Ovary (tissue), 9 donors: ENCODE measurements around the gene CADM2. TPM values are rescaled to one million over a fixed set of nuclear protein-coding genes. Genes with fewer than 3 reads are reported as not detected.

ENCODE experiments used
- DNase-seq, 5 donors: peaks; one replicate each; pipeline ENCODE4 v3.0.0-alpha.2; 2019 to 2020
- H3K27ac ChIP-seq, 2 donors: fragments of 200-600 bp; one replicate each; pipeline versions ENCODE4 v1.5.1 to v1.8.0; 2019 to 2022
- H3K27me3 ChIP-seq: fragments of 200-600 bp; one replicate; pipeline ENCODE4 v1.8.0; 2022
- H3K36me3 ChIP-seq: fragments of 200-600 bp; sonication (generic); one replicate; pipeline ENCODE4 v1.5.1; 2019
- H3K4me1 ChIP-seq: one replicate; pipeline ENCODE4 v1.8.1; 2013; ENCODE audit warnings: mild to moderate bottlenecking, moderate library complexity; ENCODE audit not compliant: insufficient read depth
- H3K4me3 ChIP-seq: fragments of 200-600 bp; sonication (generic); one replicate; pipeline ENCODE4 v1.5.1; 2017
- H3K9me3 ChIP-seq, 2 donors: fragments of 200-600 bp in 1 of 2; sonication (generic) in 1 of 2; one replicate each; pipeline versions ENCODE4 v1.5.1 to v1.8.1; 2013 to 2019; ENCODE audit warnings: mild to moderate bottlenecking in 1 of 2, moderate library complexity in 1 of 2
- EP300 ChIP-seq: sonication (generic); formaldehyde crosslinking; IDR thresholded peaks from one replicate; pipeline ENCODE4 v1.6.1; 2017; ENCODE audit warnings: antibody characterized with exemption
- POLR2A ChIP-seq: fragments of 450-650 bp; IDR thresholded peaks from one replicate; pipeline ENCODE4 v1.6.1; 2017; ENCODE audit warnings: antibody characterized with exemption, mild to moderate bottlenecking, moderate library complexity
- WGBS, 3 donors: extraction: QIAGEN DNeasy Blood & Tissue Kit in 1 of 3; methylation state at CpG; one replicate each; pipeline versions ENCODE4 v1.1.5 to v1.1.7; 2013 to 2017; 5-methylcytosine and 5-hydroxymethylcytosine counted together
- intact Hi-C, 4 donors: fragments of 100-400 bp; cut with DNase I; formaldehyde crosslinking; loops; one replicate each; pipeline versions ENCODE4 v1.11.0 to v1.15.1; 2022 to 2023
- polyA plus RNA-seq, 2 donors: library from polyadenylated mRNA; stranded (reverse); fragments of 200-250 nt in 1 of 2; fragments of 350-450 nt in 1 of 2; fragmentation: Illumina TruSeq in 1 of 2; extraction: RNeasy Lipid Tissue Mini Kit (QIAGEN cat#74804) in 1 of 2; gene quantifications; one replicate each; pipeline ENCODE4 v1.2.3, GENCODE V29; 2013 to 2014
- total RNA-seq, 7 donors: library from RNA; depleted of rRNA in 2 of 7; stranded (reverse); fragments of >200 nt in 2 of 7; fragmentation: NEBNext Ultra II Directional in 3 of 7; extraction: Animal tissue kit (Norgen Biotek cat#: 25700) in 3 of 7; gene quantifications; one replicate each; pipeline versions ENCODE4 v1.1.0 to v1.2.4, GENCODE V29; 2016 to 2023
- TF ChIP-seq, protein P1 (sequence below), 3 donors: fragments of 450-650 bp in 2 of 3; fragments of 200-600 bp in 1 of 3; IDR thresholded peaks; one replicate each; pipeline versions ENCODE4 v1.5.1 to v1.8.0; 2016 to 2022; ENCODE audit warnings: antibody characterized with exemption in 3 of 3, mild to moderate bottlenecking in 1 of 3
- donor health status: DM: no; HTN: no; CAD: no; lungs with moderate emphysema.
- donor health status: DM: no; HTN: no; CAD: no.
- donor health status: Bipolar disorder and iron deficiency.
- donor health status: DM: yes; HTN: yes; CAD: no.
- donor health status: DM: no; HTN: no; CAD: no.
- donor health status: DM: yes; HTN: yes; CAD: no.

The CADM2 gene
- total and polyA plus RNA-seq, 9 donors, result 0.20 to 1.9 (median 0.69) TPM

DNA sequence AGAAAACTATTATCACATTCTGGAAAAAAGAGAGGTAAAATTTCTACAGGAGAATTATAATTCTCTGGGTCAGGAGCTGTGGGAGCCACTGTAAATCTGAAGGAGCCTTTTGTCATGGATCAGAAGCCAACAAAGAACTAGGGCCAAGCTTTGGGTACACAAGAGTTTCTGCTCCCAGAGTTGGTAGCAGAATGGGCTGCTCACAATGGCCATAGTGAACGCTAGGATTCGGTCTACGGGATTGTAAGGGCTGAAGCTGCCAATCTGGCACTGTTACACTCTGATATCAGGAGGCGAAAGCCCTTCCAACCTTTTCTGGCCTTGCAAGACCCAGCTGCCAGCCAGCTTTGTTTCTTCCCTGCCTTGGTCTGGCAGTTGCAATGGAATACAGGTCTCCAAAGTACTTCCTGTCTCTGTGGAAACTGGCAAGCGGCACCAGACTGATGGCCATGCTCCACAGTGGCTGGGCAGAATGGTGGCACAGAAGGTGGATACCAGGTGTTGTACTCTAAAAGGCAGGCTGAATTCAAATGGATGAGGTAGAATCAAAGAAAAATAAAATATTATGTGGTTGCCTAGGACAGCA, 831.7 kb downstream of the CADM2 start:
- no peak for DNase-seq
- intact Hi-C loops, result no loop called here
- H3K4me3 ChIP-seq, result no peak overlapping the region
- 86 to 91% (median 88%) methylated on average over 5 of the region's 5 CpGs for WGBS, 3 donors
- H3K4me1 ChIP-seq, result no peaks in the 10 kb centered on the region
- no peak overlapping the region for H3K27ac ChIP-seq
- TF ChIP-seq, protein P1, sequence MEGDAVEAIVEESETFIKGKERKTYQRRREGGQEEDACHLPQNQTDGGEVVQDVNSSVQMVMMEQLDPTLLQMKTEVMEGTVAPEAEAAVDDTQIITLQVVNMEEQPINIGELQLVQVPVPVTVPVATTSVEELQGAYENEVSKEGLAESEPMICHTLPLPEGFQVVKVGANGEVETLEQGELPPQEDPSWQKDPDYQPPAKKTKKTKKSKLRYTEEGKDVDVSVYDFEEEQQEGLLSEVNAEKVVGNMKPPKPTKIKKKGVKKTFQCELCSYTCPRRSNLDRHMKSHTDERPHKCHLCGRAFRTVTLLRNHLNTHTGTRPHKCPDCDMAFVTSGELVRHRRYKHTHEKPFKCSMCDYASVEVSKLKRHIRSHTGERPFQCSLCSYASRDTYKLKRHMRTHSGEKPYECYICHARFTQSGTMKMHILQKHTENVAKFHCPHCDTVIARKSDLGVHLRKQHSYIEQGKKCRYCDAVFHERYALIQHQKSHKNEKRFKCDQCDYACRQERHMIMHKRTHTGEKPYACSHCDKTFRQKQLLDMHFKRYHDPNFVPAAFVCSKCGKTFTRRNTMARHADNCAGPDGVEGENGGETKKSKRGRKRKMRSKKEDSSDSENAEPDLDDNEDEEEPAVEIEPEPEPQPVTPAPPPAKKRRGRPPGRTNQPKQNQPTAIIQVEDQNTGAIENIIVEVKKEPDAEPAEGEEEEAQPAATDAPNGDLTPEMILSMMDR (IDR thresholded peaks at IDR 0.05), result no peak
- TF ChIP-seq EP300, result no peak
- TF ChIP-seq POLR2A, result no peak
- H3K9me3 ChIP-seq, result no peaks in the 10 kb centered on the region
- no peaks in the 10 kb centered on the region for H3K36me3 ChIP-seq
- H3K27me3 ChIP-seq, result no peaks in the 10 kb centered on the region

- no peak overlapping the region for H3K4me3 ChIP-seq
- DNase-seq, result no peak
- TF ChIP-seq, protein P1 (IDR thresholded peaks at IDR 0.05), result no peak
- TF ChIP-seq POLR2A, result no peak
- H3K27ac ChIP-seq, result no peak overlapping the region
- no peaks in the 10 kb centered on the region for H3K9me3 ChIP-seq
- H3K36me3 ChIP-seq, result no peaks in the 10 kb centered on the region
- H3K4me1 ChIP-seq, result no peaks in the 10 kb centered on the region
- no peaks in the 10 kb centered on the region for H3K27me3 ChIP-seq
- intact Hi-C loops, result no loop called here
- WGBS, 3 donors, result 52 to 72% (median 60%) methylated on average over 4 of the region's 4 CpGs
These were observed 837.4 kb downstream of the CADM2 start for GRCh38 chr3:85796140-85796539.

GRCh38 chr3:85800676-85801075, 841.9 kb downstream of the CADM2 start:
- TF ChIP-seq, protein P1 (IDR thresholded peaks at IDR 0.05), result no peak
- TF ChIP-seq EP300, result no peak
- TF ChIP-seq POLR2A, result no peak
- 91 to 99% (median 93%) methylated on average over 3 of the region's 3 CpGs for WGBS, 3 donors
- intact Hi-C loops, result no loop called here

DNA sequence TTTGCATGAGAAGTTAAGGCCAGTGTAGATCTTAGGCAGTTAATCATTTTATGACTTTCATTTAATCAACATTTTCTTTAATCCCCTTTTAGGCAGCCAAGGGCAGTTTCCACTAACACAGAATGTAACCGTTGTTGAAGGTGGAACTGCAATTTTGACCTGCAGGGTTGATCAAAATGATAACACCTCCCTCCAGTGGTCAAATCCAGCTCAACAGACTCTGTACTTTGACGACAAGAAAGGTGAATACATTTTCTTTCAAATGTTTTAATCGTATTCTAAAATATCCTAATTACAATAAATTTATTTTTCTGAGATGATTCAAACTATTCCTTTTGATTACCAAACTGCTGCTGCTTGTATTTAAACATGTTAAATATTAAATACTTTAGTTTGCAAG, 843.2 kb downstream of the CADM2 start:
- no peaks in the 10 kb centered on the region for H3K4me1 ChIP-seq
- no peaks in the 10 kb centered on the region for H3K36me3 ChIP-seq
- no peak overlapping the region for H3K27ac ChIP-seq
- intact Hi-C loops, result no loop called here
- 30 to 36% (median 36%) methylated on average over 3 of the region's 3 CpGs for WGBS, 3 donors
- no peaks in the 10 kb centered on the region for H3K9me3 ChIP-seq
- H3K4me3 ChIP-seq, result no peak overlapping the region
- DNase-seq, result no peak
- TF ChIP-seq EP300 (no peak), POLR2A (no peak)
- TF ChIP-seq, protein P1 (IDR thresholded peaks at IDR 0.05), result no peak
- no peaks in the 10 kb centered on the region for H3K27me3 ChIP-seq

More at GRCh38 chr3:85800676-85801075, 841.9 kb downstream of the CADM2 start:
- no peak for DNase-seq
- H3K27me3 ChIP-seq, result no peaks in the 10 kb centered on the region
- no peak overlapping the region for H3K27ac ChIP-seq
- H3K9me3 ChIP-seq, result no peaks in the 10 kb centered on the region
- no peaks in the 10 kb centered on the region for H3K36me3 ChIP-seq
- no peaks in the 10 kb centered on the region for H3K4me1 ChIP-seq
- no peak overlapping the region for H3K4me3 ChIP-seq
